Femur (tissue), 1 donor: ENCODE results near the gene MYO3B.
A peak's percentile ranks its signal among the peaks of the same experiment; 100 is the strongest.

Source experiments
- DNase-seq: peaks from one replicate; pipeline ENCODE4 v3.0.0-alpha.2; 2017

MYO3B gene

DNA sequence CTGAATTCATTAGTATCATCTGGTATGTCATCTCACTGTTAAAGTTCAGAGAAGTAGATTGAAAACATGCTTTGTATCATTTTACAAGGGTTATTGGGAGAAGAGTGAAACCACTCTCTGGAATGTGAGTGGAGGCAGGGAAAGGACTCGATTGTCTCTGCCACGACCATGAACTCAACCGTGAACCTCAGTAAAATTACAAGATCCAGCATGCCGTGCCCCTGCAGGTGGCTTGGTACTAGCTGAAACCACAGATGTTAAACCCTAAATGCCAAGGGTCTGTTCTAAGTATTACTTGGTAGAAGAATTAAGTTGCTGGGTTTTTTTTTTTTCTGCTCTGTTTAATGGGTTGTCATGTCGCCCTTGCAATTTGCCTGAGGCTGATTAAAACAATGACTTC is 197.2 kb downstream of the MYO3B start:
- no peak for DNase-seq

DNA sequence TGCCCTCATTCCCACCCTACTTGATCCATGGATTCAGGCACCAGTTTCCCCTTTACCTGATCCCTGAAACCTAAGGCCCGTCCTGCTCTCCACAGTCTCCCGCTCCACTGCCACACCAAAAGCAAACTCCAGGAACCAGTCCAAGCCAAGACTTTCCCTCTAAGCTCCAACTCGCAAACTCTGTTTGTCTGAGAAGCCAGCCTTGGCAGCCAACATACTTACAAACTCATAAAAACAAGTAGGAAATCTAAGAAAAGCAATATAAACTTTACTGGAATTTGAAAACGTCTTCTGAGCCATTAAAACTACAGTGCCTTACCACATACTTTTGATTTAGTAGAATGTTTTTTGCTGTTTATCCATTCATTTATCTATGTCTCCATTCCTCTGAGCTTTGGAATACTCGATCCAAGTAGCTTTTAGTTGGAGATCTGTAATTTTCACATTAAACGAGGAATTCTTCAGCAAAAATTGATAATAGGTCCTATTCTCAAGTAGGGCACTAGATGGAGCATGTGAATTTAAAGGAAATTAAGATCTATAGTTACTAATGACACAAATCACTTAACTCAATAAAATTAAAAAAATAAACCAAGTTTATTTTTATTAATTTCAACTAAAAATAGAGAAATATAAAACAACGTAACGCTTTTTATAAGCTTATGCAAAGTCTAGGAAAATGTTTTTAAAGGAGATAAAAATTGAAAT is 199.7 kb downstream of the MYO3B start:
- no peak for DNase-seq

DNA sequence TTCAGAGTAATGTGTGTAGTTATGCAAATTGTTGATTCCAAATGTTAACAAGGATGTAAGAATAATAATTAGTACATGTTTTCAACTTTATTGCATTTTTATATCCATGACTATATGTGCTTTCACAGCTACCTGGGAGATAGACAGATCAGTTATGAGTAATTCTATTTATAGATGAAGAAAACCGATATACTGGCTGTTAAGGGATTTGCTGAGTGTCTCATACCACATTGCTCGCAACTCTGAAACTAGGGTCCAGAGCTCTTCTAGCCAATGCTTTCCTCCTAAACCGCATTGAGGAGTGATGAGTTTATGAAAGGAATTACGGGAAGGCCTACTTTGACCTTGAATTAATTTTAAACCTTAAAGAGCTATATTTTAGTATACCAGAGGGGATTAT is 202.3 kb downstream of the MYO3B start:
- DNase-seq, result no peak

DNA sequence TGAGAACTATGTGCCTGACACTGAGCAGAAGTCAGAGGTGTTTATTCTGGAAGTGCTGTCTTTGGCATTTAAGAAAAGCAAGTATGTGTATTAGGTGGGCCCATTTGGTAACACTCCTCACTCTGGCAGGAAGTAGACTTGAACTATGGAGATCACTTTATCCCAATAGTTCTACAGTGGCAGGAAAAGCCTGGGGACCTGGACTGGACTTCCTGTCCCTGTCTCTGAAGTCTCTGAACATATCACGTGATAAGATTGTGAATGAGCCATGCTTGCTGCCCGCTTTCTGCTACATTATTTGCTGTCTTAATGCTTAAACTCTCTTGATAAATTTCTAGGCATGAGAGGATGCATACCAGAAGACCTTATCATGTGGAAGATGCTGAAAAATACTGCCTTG is 203.7 kb downstream of the MYO3B start:
- no peak for DNase-seq

DNA sequence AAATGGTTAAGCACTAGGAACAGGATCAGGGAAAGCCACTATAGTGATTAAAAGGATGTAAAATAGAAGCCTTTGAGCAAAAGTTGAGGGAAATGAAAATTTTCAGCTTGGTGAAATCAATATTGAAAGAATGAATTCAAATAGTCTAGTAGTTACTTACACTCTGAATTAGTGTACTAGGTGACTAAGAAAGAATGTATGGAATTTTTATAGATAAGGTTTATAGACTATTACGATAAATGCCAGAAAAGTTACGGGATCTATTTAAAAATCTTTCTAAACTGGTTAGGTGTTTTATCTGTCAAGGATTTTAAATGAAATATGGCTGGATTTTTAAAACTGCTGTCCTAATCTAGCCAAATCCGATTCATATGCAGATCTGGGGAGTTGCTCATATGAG is 208.6 kb downstream of the MYO3B start:
- DNase-seq, result no peak

DNA sequence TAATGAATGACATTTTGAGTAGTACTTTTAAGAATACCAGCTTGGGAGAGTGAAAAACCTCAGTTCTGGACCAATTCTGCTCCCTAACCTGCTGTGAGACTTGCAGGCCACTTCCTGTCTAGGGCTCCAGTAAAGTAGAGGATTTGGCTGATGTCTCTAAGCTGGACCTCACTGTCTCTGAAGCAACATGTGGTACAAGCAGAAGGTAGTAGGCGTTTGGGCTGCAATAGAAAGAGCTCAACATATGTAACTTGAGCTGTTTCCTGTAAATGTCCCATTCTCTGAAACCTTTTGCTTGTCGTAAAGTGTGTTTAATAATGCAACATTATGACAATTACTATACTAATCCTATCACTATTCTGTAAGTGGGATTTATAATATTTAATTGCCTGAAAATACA is 213.1 kb downstream of the MYO3B start:
- no peak for DNase-seq

DNA sequence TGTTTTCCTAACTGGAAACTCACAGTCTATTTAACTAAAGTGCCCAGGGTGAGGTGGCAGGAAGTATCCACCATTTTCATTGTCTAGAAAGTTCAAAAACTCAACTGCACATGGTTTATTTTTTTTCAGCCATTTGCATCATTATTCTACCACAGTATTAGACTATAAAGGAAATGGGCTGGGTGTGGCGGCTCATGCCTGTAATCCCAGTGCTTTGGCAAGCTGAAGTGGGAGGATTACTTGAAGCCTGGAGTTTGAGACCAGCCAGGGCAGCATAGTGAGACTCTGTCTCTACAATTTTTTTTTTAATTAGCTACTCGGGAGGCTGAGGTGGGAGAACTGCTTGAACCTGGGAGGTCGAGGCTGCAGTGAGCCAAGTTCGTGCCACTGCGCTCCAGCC is 213.8 kb downstream of the MYO3B start:
- DNase-seq, result no peak

DNA sequence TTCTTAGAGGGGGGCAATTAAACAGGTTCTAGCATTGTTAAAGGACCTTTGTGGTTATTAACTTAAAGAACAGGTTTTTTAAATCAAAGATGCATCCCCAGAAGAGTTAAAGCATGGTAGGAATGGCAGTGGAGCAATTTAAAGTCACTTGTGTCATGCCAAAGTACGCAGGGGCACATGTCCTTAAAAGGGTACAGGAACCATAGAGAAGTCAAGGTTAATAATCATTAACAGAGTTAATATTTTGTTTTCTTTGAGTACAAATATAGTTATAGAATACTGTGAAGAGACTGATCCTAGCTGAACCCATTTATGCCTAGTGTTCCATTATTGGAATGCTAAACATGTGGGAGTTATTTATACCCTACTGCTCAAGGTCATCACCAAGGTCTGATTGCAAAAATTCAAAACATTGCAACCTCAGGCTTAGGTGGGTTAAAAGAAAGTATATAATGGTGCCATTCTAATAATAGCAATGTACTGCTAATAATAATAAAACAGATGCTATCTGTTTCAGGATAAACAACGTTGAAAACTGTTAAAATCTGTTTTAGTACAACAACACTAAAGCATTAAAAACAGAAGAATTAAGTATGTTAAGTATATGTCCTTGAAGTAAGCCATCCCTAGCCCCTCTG is 216.0 kb downstream of the MYO3B start:
- no peak for DNase-seq

DNA sequence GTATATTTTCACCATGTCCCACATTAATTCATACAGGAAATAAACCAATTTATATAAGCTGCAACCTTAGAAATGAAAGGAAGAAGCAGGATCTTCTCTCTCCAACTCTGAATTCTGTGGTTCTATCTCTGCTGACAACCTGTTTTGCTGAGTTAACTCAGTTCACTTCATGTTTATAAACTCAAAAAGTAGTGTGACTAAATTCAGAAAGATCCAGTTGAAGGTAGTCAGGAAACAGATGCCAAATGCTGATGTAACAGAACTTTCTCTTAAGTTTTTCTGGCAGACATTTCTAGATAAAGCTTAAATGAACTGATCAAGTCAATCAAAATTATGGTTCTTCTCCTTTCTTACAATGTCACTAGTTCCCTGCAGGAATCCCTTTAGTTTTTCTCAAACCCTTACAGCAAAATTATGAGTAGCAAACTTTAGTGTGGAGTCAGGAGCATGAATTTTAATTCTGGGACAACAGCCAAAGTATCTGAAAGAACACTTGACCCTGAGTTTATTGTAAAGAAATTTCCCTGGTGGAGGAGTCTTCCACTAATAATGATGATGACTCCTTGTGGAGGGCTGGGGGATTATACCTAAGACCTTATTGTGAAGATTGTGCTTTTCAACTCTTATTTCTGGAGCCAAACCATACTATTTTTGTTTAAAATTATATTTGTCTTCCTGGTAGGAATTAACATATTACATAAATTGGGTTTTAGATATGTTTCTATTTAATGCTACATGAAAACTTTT is 216.9 kb downstream of the MYO3B start:
- no peak for DNase-seq

DNA sequence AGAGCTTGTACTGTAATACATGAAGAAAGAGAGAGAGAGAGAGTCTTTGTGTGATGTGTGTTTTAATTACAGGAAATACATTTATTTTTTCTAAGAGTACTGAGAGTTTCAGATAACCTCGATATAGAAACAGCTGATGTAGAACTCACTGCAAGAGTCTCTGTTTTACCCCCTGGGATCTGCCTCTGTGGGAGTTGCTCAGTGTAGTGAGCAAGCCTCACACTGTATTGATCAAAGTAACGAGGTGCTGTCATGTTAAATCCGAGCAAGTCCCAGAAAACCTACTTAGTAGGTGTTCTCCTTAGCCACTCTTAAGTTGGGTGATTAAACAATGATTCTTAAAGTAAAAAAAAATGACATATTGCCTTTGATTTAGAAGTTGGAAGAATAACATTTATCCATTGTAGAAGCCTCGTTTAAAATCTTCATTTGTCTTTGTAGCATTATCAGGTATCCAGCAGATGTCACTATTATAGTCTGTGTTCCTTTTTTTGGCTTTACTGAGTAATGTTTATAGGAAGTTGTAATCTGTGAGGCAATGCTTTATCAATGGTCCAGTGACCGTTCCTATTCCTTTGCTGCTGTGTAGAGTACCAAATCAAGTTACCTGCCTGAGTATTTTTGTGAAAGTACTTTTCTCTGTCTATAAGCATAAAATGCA is 219.0 kb downstream of the MYO3B start:
- DNase-seq, result no peak

DNA sequence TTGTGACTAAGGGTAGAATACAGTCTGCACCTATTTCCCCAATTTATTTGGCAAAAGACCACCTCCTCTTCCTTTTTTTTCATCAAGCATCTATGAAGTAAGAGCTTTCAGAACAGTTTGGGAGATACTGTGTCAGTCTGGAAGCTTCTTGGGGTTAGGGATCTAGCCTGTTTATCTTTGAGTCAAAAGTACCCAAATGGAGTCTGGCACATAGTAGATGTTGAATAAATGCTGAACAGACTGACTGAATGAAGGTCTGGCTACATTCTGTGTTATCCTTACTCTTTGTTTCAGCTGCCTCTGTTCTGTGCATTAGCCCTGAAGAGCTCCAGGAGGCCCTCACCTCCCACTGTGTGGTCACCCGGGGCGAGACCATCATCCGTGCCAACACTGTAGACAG is 223.2 kb downstream of the MYO3B start:
- DNase-seq, result no peak

DNA sequence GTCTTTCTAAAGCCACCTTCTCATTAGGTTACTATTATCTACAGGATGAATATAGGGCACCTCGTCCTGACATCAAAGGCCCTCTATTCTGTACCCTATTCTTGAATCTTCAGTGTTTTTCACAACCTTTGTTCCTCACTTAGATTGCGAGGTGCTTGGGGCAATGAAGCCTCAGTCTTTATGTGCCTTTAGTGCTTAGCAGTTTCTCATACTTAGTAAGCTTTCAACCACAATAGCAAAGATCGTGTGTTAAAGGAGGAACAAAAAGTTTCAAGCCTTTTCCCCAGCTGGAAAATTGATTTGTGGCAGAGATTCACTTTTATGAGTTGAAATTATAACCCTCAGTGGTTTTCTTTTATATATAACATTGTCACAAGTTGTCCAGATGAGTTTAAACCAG is 226.9 kb downstream of the MYO3B start:
- DNase-seq, result no peak

DNA sequence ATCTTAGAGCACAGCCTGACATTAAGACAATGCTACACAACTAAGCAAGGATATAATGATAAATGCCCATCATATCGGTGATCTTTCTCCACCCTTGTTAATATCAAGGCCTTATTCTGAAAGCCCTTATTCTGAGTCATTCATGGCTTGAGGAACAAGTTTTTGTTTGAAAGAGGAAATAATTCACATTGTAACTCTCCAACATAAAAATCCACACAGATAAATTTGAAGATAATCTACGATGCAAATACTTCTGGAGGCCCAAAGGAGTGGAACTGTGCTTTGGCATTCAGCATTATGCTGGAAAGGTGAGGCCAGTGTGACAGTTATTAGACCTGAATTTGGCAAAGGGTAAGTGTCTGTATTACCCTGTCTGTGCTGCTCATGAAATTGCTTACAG is 227.4 kb downstream of the MYO3B start:
- no peak for DNase-seq

DNA sequence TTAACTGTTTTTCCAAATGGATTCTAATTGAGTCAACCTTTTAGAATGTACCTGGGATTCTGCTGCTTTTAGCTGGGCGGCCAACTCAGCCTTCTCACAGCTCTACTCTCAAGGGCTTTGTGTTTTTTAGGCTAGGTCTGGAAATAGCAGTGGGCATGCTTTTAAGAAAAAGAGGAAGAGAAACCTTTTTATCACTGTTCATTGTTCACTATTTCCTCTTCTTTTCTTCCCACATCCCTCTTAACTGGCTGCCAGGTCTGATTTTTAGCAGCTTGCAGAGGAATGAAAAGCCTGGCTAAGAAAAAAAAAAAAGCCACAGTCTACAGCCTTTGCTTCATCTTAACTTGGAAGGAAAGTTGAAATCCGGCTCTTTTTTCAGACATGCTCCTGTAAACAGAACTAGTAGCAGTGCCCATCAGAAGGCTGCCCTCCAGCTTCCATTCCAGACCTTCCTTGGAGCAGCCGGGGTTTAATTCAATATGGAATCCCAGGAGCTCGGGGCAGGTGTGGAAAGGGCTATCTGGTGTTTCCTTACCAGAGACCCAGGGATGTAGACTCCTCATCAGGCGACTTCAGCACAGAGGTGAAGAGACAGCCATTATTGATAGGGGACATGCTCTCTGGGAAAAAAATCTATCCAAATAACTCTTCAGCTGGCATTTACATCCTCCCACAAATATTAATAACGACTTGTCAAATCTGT is 230.7 kb downstream of the MYO3B start:
- no peak for DNase-seq

DNA sequence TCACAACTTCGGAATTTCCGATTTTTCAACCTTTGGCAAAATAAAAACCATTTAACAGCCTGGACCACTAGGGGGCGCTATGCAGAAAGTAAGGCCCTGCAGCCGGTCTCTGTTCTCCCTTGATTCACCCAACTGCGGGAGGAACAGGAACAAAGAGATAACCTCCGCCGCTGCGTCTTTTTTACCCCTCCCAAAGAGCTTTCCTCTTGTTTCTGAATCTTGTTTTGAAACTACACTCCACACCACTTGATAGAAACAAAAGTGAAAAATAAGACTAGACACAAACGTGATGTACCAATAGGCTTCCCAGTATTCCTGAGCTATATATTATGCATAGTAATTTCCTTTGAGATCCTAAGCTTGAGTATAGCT is 231.2 kb downstream of the MYO3B start:
- peak; percentile 71 for DNase-seq

DNA sequence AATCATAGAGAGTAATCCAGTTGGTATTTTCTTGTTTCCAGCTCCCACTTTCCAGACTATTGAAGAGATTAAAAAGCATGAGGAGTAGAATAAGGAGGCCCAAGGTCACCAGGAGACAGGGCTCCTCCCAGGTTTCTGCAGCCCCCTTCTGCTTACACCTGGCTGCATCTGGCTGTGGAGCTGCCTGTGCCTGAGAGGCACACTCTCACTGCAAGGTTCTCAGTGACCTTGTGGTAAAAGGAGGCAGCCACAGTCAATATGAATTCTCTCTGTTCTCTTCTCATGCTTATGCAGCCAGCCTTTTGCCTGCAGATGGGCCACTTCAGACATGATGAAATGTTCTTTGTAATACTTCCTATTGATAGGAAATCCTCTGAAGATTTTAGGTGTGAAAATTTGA is 233.7 kb downstream of the MYO3B start:
- no peak for DNase-seq

DNA sequence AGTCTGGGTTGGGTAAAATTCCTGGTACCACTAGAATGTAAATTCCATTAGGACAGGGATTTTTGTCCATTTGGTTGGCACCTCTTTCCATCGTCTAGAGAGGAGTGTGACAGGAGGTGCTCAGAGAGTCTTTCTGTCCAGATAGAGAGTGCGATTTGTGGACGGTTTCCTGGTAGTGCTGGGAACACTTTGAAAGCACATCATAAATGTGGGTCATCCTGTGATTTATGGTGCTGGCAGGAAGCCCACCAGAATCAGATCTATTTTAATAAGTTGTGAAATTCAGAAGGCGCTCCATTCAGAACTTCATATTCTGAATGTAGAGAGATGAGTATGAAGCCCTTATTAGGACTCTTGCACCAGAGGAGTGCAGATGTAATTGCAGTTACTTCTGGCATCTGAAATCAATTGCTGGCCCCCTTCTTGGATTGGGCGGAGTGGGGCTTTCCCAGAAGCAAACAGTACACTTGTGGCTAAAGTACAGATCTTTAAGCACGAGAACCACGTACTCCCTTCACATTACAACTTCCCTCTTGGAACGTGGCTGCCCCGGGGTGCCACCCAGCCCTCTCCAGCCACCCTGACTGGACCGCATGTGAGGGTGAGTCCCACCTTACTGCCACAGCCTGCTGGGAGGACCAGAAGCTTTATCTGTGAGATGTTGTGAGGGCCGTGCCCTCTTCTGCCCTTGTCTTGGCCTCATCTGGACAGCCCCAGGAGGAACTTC is 243.2 kb downstream of the MYO3B start:
- DNase-seq, result peak; percentile 20

DNA sequence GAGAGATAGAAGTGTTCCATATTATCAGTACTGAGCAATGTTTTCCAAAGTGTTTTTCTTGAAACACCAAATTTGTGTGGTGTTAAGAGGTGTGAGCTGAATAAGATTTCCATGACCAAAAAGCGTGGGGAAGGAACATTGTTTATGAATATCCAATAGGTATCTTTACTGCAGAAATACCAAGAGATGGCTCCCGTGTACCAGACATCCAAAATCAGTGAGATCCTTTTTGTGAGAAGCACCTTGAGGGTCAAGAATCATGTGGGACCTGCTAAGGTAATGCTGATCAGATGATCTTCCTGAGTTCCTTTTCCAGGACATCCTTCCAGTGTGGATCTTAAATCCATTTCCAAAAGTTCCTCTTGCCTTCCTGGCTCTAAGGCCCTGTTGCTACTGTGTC is 246.0 kb downstream of the MYO3B start:
- DNase-seq, result no peak

DNA sequence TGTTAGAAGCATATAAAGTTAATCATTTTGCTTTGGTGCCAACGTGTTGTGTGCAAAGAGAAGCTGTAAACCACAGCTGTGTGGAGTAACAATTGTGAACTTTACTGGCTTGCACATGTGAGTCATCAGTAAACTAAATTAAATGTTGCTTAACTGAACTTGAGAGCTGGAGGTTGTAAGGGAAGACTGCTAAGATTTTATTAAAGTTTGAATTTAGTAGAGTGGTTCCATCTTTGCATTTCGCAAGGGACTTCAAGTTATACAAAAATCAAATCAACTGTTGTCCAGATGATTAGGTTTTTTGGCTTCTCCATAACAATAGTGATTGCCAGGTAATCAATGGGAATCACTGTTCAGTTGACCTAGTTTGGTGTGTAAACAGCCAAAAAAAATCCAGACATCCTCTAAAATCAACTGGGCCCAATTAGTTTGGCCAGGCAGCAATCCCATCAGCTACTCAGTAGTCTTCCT is 247.4 kb downstream of the MYO3B start:
- no peak for DNase-seq

DNA sequence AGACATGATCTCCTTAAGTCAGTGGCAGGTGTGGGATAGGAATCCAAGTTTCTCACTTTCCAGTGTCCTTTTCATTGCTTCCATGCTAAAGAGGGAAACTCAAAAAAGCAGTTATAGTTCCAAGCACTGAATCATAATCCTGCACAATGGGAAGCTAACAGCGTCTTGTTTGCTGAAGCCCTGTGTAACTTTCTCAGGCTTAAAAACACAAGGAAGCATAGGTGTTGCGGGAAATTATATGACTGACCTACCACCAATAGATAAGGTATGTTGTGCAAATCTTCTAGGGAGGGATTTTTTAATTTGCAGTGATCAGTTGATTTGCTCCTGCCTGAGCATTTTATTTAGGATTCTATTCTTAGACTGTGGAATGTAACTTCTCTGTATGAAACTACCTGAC is 250.9 kb downstream of the MYO3B start:
- DNase-seq, result no peak

DNA sequence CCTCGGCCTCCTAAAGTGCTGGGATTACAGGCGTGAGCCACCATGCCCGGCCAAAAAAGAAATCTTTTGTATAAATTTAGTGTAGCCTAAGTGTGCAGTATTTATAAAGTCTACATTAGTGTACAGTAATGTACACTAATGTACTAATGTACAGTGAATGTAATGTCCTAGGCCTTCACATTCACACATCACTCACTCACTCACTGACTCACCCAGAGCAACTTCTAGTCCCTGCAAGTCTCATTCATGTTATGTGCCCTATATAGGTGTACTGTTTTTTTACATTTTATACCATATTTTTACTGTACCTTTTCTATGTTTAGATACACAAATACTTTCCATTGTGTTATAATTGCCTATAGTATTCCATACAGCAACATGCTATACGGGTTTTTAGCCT is 254.9 kb downstream of the MYO3B start:
- no peak for DNase-seq

DNA sequence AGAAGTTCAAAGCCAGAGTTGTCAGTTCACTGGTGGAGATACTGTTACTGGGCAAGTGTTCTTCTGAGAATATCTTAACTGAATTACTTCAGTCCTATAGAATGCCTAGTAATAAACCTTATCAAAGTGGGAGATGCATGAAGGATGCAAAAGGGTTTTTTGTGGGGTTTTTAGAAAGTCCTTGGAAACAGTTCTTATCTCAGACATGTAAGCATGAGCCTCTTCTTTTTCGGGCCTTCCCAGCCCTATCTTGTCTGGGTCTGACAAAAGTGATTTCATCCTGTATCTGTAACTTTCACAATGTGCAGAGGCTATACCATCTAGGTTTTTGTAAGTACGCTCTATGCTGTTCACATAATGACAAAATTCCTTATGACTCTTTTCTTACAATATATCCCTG is 255.5 kb downstream of the MYO3B start:
- DNase-seq, result no peak
